ENCODE data around the gene SLC24A3.
"Not testable (repeated sequence)": the region's sequence is repeated elsewhere in the genome, so short reads cannot be mapped to it uniquely, and the experiment has no call there.

The SLC24A3 gene

DNA sequence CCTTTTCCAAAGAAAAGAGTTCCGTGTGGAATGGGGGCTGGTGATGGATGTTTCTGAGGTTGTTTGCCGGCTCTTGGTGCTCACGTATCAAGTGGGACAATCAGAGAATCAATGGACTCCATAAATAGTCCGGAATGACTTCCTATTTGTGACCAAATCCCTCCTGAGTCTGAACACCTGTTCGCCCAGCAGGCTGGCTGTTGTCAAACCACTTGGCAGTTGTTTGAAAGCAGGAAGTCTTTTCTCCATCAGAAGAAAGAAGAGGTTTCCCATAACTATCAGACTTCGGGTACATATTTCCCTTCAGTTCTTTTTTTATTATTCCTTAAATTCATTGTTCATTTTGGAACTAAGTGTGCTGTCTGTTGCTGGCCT lies 390.9 kb downstream of the SLC24A3 start:
- no peak for DNase-seq

DNA sequence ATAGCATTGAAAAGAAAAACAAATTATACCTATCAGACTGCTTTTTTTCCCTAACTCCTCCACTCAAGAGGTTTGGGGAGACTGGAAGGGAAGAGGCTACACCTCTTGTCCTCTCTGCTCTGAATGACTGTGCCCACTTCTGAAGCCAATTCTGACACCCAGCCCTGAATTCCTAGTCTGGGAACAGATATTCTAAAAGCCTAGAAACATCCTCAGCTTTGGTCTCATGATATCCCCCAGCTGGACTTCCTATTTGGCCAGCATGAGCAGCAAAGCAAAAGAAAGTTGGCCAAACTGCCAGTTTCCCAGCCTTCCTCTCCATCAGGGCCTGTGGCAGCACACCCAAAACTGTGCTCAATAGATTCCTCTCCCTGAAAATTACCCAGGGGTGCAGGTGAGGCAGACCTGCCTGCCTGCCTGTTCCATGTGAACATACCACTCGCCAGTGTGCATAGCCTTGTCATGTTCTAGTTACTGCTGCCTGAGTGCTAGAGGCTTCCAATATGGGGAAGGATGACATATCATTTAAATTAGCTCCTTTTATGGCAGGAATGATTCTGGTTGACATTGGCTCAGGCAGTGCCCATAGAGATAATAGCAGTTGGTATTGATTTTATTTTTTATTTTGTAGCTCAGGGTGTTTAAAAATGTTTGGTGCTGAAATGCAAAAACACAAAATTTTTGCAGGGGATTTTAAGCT lies 393.5 kb downstream of the SLC24A3 start:
- no peak for DNase-seq

DNA sequence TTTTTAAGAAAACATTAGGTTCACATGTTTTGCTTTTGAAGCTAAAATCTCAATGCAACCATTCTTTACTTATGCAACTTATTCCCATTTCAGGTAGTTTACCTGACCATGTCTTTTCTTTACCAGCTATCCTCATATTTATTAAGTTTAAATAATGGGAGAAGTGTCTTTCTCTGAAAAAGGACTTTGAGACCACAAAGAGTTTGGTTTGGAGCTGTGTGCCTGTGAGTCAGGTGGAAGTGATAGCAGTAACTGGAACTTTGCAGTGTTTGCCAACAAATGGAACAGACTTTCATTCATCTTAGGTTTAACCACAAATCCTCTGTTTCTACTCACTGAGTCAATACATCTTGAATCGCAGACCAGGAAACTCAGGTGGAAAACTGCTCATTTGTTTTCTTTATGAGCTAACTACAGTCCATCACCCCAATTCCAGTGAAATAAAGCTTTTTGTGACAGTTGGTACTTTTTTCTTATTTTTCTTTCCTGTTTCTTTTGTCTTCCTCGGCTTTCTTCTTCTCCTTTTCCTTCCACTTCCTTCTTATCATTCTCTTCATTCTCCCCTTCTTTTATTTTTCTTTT lies 397.3 kb downstream of the SLC24A3 start:
- no peak for DNase-seq

DNA sequence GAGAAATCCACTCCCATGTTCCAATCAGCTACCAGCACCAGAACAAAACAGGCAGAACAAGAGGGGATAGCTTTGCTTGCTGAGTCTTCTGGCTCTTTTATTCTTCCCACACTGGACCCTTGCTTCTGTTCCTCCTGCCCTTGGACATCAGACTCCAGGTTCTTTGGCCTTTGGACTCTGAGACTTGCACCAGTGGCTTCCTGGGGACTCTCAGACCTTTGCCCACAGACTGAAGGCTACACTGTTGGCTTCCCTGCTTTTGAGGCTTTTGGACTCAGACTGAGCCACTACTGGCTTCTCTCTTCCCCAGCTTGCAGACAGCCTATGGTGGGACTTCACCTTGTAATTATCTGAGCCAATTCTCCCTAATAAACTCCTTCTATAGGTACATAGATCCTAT lies 403.2 kb downstream of the SLC24A3 start:
- no peak for DNase-seq

DNA sequence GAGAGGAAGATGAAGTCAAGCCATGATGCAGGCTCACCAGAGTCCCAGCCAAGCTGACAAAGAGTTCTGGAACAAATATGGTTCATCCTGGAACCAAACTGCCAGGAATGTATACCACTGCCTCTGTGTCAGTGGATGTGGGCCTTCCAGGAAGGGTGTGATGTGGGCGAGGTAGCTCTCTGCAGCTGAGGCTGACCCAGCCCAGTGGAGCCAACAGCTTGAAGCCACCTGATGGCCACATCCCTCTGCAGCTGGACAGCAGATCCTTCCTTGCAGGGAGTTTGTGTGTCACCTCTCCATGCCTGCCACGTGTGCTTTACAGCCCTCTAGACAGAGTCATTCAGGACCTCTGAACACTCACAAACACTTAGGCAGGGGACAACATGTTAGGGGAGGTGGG lies 403.6 kb downstream of the SLC24A3 start:
- DNase-seq = no peak

DNA sequence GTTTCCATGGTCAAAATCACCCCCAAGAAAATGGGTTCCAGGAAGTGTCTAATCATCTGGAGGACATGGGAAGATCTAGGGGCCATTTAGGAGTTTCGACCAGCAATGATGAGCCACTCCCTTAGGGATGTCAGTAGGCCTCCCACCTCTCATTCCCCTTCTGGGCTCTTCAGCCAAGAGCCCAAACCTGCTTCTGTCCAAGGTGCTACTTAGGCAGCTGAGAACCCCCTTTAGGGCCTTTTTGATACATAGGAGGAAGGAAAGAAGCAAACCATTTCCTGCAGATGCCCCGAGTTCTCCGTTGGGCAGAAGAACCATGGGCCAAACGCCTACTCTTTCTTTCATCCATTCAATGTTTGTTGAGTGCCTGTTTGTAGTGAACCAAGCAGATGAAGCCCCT lies 404.2 kb downstream of the SLC24A3 start:
- no peak for DNase-seq

DNA sequence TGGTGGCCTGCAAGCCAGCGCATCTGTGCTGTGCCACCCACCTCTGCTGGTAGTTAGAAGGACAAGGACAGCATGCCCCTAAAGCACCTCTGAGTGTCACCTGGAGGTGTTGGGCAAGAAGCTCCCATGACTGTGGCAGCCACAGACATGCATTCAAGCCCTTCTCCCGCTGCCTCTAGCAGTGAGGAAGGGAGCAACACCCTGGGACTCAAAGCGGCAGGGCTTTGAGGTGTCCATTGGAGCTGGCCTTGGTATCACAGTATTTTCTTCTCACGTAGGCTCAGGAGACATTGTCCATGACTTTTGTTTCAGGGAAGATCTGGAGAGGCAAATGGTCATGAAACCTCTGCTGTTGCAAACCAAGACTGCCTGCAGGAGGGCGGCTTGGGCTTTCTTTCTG lies 404.8 kb downstream of the SLC24A3 start:
- DNase-seq = no peak

DNA sequence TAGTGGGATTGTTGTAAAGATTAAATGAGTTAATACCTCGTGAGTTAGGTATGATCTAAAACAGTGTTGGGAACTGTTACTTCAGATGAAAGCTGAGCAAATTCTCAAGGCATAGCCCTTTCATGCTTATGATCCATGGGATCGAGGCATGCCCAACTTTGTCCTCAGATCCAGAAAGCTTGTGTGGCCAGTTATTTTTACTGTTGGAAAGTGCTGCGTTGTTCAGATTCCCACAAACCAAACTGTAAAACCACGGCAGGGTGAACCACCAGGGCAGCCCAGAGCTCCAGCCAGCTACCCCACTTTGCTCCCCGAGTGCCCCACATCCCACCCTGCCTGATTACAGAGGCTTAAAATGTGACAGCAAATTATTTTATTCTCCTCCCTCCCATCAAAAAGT lies 406.3 kb downstream of the SLC24A3 start:
- no peak for DNase-seq

DNA sequence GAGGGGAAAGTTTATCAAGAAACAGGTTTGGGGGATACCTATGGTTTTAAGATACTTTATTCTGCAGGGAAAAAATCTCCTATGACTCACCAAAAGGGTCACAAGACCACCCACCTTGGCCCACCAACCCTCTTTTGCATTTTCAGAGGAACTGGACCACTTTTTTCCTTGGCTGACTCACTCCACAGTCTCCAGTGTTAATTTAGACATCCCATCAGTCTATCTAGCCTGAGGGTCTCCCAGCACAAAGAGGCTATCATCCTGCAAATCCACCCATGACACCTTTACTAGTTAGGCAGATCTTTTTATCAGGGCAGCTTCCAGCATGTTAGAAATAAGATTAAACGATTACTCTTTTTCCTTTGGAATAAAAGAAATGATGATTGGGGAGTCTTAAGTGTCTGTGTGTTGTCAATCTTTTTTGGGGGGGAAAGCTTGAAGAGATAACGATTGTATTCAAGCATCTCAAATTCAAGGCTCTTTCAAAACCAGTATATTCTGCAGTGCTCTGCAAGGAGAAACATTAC lies 407.5 kb downstream of the SLC24A3 start:
- DNase-seq = no peak

DNA sequence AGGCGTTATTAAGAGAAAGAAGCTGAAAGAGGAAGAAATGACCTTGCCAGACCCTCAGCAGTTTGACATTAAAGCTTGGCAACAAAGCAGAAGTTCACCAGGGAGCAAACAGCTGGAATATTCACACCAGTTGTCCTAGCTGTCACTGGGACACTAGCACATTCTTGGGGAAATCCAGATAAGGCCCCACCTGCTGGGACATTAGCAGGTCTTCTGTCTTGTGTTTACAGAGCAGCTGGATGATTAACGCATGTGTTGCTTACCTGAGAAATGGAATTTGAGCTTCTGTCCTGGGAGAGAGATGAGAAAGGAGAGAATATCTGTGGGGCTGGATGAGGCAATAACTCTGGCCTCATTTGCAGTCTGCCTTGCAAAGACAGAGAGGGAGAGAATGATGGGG lies 408.0 kb downstream of the SLC24A3 start:
- no peak for DNase-seq

DNA sequence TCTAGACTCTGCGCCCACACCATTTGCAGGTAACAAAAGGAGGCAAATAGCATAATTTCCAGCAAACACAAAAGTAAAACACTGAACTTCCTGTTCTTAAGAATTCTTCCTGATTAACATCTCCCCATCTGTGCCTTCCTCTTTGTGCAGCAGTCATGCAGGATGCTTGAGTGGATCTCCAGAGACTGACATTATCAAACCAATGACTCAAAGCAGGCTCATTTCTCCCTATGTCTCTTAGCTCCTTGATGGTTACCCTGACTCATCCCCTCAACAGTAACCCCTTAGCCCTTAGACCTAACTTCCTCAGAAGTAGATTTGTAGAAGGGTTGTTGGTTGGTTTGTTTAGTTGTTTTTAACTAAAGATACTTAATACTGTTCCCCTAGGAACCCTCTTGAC lies 408.6 kb downstream of the SLC24A3 start:
- no peak for DNase-seq

DNA sequence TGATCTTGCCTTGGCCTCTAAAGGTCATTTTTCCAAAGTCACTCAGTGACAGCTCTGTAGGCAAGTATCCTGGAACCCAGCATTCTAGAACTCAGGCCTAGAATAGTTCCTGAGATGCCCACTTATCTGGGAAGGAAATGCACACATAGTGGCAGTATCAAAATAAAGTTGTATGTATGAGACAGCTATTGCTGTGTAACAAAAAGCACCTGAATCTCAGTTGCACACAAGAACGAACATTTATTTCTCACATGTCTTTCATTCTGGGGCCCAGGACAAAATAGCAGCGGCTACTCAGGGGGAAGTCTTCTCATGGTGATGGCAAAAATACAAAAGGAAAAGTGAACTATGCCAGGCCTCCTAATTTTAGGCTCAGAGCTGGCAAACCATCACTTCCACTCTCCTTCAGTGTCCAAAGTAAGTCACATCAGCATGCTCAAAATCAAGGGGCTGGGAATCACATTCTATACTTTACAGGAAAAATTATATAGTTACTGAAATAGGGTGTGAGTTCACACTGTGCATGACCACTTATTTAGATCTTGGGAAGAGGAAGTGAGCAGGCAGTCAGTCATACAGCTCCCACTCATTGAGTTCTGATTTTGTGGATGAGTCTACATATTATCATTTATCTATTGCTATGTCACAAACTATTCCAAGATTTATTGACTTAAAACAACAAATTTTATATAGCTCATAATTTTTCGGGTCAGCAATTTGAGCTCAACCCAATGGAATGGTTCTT lies 412.0 kb downstream of the SLC24A3 start:
- DNase-seq = no peak

DNA sequence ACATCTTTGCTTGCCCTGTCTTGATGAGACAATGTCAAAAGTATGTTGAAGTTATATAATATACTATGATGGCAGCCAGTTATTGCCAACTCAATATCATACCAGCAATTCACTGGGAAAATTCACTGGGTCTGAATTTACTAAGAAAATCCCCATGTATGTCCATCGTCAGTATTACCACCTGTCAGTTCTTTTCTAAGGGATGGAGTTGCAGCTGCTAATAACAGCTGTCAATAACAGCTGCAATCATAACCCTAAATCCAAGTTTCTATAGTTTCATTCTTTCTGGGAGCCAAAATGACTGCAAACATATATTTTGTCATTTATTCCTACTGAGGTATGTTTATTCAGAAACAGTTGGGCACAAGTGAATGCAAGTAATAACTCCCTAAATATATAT lies 413.0 kb downstream of the SLC24A3 start:
- no peak for DNase-seq

DNA sequence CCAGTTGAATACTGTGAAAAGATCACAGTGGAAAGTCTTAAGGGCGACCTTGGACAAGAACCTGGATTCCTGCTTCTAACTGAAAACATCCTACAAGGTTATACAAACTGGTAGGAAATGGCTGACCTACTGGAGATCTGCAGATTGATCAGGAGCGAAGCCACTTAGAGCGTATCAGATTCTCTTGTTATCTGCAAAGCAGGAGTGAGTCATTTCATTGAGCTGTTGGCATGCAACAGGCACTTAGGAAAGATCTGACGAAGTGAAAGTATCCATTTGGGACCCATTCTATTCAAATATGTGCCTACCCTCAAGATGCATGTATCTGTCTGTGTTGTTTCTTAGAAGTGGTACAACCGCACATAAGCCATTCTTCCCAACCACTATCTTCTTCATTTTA lies 414.5 kb downstream of the SLC24A3 start:
- DNase-seq = no peak

DNA sequence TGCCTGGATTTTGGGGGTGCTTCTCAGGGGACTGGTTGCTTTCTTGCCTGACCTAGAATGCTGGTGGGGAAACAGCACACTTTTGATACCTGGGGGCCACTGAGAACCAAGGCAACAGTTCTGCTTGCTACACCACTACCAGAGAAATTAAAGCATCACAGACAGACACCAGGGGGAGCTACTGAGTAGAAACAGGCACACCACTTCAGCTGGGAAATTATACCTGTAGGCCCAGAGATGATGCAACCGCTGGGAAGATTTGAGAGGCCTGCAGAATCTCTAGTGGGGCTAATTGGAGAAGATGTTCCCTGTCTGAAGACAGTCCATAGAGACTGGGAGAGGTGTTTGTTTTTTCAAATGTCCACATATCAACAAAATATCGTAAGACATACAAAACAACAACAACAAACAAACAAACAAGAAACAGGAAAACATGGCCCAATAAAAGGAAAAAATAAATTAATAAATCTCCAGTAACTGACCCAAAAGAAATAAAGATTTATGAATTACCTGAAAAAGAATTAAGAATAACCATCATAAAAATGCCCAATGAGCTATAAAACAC lies 416.2 kb downstream of the SLC24A3 start:
- DNase-seq = no peak

DNA sequence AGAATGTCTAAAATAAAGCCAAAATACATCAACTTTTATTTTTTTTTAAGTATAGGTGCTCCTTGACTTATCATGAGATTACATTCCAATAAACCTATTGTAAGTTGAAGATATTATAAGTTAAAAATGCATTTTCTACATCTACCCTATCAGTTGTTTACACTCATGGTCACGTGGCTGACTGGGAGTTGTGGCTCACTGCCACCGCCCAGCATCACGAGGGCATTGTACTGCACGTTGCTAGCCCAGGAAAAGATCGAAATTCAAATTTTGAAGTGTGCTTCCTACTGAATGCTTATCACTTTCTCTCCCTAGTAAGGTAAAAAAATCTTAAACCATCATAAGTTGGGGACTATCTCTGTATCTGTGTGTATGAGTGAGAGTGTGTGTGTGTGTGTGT lies 419.0 kb downstream of the SLC24A3 start:
- no peak for DNase-seq

DNA sequence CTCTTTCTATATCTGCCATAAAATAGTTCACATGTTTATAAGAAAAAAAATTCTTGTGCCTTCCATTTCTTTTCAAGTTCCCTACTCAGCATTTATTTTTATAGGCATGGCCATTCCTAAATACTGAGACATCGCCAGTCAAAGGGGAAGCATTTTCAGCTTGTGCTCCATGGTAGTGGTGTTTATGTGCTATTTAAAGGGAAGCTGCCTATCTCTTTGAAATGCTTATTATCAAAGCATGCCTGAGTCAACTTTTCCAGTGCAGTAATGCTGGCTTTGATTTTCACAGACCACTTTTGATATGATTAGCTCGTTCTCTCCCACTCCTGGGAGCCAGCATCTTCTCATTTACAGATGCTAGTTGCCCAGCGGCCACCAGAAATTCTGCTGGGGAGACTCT lies 421.5 kb downstream of the SLC24A3 start:
- no peak for DNase-seq

DNA sequence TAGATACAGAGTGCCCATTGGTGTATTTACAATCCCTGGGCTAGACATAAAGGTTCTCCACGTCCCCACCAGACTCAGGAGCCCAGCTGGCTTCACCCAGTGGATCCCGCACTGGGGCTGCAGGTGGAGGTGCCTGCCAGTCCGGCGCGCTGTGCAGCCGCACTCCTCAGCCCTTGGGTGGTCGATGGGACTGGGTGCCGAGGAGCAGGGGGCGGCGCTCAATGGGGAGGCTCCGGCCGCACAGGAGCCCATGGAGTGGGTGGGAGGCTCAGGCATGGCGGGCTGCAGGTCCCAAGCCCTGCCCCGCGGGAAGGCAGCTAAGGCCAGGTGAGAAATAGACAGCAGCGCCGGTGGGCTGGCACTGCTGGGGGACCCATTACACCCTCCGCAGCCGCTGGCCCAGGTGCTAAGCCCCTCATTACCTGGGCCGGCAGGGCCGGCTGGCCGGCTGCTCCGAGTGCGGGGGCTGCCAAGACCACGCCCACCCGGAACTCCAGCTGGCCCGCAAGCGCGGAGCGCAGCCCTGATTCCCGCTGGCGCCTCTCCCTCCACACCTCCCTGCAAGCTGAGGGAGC lies 427.1 kb downstream of the SLC24A3 start:
- not testable (repeated sequence) for DNase-seq

DNA sequence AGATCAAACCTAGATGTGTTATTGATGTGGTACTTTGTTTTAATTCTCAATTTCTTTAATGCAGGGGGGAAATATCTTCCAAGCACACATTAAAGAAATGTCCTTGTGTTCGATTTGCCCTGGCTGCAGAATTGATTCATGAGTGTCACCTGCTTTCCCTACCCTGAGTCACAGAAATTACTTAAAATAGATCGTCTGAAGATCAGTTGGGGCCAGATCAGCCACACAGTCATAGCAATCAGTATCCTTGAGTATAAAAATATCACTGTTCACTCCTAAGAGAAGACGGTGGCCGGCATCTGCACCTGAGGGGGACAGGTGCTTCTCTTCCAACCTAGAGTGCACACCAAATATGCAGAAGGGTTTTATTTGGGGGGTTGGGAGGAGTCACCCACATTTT lies 430.4 kb downstream of the SLC24A3 start:
- DNase-seq = no peak

DNA sequence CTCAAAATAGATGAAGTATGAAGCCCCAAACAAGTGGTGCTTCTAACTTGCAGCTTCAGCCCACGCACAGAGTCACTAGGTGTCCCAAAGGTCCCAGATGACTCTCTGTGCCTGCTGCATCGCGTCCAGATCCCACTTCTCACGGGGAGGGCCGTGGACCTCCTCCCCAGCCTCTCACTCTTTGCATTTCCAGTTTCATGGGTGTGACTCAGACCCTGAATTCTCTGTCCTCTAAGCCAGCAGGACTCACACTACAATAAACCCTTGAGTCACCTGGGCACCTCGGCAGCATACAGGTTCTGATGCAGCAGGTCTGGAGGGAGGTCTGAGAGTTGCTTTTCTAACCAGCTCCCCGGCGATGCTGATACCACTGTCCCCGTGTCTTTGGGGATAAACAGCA lies 431.6 kb downstream of the SLC24A3 start:
- DNase-seq = no peak

DNA sequence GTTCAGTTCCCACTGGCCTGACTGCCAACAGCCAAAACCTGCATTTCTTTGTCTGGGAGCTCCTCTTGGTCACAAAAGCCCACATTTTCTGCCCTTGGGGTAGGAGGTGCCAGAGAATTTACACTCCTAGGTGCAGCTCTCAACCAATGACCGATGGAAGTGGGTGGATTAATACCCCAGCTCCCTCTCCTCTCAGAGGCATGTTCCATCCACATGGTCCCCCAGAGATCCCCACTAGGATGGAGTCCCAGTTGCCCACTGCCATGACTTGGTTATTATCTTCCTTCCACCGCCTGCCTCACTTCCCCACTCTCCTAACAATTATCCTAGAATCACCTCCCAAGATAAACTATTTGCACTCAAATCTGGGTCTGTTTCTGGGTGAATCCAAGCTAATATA lies 434.5 kb downstream of the SLC24A3 start:
- DNase-seq = no peak

DNA sequence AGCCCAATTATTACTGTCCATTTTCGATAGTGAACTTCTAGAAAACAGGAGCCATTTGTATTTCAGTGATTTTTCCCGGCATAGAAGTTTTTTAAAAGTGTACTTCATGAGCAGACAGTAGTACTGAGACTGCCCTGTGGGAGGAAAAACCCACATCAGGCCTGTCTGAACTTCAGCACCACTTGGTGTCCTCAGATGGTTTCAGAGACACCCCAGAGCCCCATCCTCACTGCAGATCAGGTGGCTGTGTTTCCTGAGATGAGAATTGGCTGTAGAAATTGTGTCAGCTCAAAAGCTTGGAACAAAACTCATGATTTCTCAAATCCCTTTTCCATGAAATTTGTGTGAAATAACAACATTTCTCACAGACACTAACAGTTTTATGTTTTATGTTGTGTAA lies 435.6 kb downstream of the SLC24A3 start:
- DNase-seq = no peak

DNA sequence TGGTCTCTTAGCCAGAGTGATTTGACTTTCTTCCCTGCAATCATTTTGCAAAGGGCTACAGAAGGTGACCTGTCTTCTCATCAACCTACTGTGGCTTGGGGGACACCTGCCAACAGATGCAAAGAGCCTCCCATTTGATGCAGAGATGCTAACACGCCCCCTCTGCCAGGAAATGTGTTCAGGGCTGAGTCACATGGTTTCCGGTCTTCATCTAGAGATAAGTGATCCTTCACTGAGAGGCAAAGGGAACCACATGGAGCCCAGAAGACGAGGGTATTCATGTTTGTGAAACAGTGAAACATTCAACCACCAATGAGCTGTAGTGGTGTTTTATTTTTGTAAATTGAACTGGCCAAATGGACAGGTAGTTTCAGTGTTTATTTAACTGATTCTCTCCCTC lies 436.6 kb downstream of the SLC24A3 start:
- DNase-seq = no peak
